ENCODE measurements around the gene CNOT4.
A peak's percentile ranks its signal among the peaks of the same experiment; 100 is the strongest.
"Not testable (repeated sequence)": the region's sequence is repeated elsewhere in the genome, so short reads cannot be mapped to it uniquely, and the experiment has no call there.

CNOT4 gene

DNA sequence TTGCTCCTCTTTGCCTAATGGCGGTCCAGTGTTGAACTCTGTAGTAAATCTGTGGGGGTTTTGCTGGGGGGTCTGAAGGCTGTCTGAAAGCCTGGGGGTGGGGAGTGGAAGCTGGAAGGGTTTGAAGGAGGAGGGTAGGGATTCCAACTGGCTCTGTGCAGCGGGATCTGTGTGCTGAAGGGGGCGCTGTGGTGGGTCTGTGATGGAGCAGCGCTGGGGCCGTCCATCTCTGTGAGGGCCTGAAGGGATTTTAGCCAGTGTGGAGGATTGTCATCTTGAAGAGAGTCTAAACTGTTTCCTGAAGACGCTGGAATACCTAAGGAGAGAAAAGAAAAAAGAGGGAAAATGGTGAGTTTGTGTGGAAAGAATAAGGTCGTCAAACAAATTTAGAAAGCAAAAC lies 147.0 kb downstream of the CNOT4 start:
- DNase-seq (ENCODE audit: low spot score): no peak

DNA sequence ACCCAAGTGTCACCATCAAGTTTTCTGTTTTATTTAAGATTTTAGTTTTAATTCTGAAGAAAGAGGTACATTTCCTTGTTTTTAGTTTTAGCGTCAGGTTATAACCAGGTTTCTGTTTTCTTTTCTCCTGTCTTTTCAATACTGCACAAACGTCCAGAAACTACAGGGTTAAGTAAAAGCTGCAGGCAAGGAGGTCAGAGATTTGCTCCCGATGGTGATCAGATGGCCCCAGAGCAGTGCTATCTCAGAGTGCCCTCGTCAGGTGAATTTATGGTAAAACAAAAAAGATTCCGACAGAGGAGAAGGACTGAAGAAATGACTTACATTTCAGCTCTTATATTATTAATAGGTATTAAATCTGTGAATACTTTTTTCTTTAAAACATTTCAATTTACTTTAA lies 148.1 kb downstream of the CNOT4 start:
- no peak for DNase-seq (ENCODE audit: low spot score)

DNA sequence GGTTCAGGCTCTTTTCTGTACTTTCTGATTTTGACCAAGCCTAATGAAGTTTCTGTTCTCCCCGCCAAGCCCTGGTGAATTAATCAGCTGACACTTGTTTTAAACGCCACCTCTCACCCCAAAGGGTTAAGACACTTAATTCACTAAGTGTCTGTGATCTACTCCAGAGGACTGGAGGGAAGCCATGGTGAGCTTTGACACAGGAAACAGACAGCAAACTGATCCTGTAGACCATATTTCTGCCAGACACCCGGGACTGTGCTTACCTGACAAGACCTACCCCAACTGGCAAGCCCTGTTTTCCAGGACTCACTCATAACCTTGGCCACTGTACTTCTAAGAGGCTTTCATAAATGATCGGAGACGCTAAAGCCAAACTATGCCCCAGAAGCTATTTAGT lies 150.3 kb downstream of the CNOT4 start:
- DNase-seq (ENCODE audit: low spot score): no peak

DNA sequence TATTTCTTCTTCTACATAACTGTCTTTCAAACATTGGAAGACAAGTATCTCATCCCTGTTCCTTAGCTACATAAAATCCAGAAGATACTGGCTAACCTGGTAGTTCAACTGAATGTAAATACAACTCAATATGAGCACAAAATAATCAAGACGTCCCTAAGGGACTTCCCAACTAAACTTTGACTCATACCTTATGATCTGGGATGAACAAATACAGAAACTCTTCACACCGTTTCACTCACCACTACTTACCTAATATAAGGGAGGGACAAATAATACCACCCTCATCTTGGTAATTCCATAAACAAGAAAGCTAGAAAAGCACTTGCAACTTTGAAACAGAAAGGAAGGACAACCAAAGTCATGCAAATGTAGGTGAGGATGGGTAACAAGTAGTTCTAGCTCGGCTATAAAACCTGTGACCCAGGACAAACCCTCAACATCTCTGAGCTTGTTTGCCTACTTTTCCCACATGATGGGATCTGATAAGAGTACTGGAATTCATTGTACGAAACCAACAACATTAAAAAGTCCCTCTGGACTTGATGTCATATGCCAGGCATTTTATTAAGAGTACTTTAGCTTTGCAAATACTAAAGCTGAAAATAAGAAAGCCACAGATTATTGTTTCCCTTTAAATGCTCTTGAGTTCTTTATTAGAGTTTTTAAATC lies 154.4 kb downstream of the CNOT4 start:
- no peak for DNase-seq (ENCODE audit: low spot score)

DNA sequence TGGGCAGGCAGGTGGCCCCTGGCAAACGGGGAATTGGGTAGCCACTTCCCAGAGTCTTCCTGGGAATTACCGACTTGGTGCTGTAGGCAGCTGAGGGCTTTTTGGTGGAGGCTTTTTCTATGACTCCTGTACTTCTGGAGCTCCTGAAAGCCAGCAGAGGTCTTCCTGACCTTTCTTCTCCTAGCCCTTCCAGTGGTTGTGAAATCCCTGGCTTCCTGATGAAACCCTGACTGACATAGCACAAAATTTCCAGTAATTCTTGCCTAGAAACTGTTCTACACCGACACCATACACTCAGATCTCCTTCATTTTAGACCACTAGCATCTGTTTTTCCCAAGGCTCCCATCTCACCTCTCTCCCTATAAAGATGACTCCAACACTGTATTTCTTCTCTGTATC lies 156.1 kb downstream of the CNOT4 start:
- no peak for DNase-seq (ENCODE audit: low spot score)

DNA sequence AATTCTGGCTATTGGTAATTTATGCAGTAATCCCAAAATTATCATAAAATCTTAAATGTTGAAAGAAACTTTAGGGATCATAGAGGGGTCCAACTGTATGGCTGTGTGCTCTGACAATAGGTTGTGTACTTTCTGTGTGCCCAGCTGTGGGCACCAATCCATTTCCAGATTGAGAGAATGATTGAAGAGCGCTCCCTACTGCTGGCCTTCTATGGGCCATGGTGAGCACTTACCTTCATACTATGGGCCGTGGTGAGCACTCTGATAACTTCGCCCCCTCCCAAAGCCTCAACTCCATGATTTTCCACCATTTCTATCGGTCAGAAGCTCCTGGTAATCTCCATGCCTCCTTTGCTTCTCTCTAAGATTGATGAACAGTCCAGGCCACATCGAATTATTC lies 157.6 kb downstream of the CNOT4 start:
- DNase-seq (ENCODE audit: low spot score): no peak

DNA sequence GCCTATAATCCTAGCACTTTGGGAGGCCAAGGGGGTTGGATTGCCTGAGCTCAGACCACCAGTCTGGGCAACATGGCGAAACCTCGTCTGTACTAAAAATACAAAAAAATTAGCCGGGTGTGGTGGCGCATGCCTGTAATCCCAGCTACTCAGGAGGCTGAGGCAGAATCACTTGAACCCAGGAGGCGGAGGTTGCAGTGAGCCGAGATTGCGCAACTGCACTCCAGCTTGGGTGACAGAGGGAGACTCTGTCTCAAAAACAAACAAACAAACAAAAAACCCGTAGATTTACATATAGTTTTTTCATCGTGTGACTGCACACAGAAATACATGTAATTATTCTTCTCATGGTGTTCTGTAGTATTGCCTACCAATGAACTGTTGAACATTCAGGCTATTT lies 158.8 kb downstream of the CNOT4 start:
- not testable (repeated sequence) for DNase-seq (ENCODE audit: low spot score)

DNA sequence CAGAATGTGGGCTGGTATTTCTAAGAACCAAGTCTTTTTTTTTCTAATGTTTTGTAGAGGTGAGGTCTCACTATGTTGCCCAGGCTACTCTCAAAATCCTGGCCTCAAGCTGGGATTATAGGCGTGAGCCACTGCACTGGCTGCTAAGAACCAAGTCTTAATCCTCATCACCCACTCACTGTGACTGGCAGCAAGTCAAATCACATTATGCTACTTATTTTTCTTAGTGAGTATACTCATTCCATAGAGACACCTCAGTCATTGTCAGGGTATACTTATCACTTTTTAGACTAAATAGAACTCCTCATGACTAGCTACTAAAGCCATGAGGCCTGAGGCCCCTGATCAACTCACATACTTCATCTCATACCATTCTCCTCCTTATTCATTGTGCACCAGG lies 160.2 kb downstream of the CNOT4 start:
- no peak for DNase-seq (ENCODE audit: low spot score)

DNA sequence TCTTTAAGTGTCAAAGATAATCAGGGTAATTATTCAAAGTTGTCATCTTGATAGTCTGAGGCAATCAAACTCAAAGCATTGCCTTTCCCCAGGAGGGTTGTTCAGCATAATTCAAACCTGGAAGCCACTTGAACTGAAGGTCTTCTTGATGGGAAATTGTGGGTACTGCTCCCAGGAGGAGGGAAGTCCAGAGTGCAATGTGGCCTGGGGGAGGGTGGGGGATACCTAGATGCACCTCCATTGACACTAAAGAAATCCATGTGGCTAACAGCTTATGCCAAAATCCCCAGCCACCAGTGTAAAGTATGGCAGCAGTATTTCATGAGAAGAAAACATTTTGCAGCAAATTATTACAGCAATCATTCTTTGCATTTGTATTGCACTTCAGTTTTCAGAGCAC lies 161.4 kb downstream of the CNOT4 start:
- no peak for DNase-seq (ENCODE audit: low spot score)

DNA sequence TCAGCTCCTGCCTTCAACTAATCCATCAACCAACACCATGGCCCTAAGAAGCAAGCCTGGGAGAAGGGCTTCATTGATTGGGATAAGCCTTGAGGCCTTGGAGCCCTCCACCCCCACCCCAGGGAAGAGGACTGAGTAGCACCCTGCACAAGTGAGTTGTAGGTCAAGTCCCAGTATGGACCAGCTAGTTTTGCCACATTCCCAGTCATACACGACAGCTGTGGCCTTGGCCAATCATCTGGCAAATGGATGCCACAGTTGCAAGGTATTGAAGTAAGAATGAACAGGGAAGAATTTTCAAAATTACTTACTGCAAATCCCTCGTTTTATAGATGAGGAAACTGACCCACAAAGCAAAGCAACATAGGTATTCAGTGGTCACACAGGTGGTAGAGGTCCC lies 166.5 kb downstream of the CNOT4 start:
- DNase-seq (ENCODE audit: low spot score): no peak

DNA sequence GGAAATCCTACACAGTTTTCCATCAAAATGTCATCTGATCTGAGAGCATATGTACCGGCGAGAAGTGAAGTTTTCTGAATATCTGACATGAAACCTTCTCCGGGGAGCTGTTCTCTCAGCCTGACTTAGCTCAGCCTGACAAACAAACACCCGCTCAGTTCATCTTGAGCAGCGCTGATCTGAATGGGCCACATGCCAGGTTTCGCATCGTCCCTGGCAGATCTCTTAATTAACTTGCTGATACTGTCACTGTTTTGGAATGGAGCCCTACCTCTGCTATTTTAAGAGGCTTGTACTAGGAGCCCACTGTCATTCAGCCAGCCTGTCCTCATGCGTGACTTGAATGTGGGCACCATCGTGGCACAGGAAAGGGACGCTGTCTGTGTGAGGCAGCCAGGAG lies 167.0 kb downstream of the CNOT4 start:
- DNase-seq (ENCODE audit: low spot score): no peak

DNA sequence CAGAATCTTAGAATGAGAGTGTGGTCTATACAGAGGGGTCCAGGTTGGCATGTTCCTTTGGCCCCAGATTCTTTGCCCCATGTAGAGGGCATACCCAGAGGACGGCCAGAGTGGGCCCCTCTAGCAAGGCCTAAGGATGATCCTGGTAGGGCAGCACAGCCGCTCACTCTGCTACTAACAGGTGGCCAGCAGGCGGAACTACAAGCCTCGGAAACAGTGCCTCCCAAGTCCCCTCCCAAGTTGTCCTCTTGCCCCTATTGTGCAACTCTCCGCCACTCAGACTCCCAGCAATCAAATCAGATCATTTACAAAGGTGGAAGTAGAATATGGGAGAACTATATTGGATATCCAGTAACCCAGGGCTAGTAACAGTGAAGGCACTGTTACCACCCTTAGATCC lies 168.9 kb downstream of the CNOT4 start:
- DNase-seq (ENCODE audit: low spot score): no peak

DNA sequence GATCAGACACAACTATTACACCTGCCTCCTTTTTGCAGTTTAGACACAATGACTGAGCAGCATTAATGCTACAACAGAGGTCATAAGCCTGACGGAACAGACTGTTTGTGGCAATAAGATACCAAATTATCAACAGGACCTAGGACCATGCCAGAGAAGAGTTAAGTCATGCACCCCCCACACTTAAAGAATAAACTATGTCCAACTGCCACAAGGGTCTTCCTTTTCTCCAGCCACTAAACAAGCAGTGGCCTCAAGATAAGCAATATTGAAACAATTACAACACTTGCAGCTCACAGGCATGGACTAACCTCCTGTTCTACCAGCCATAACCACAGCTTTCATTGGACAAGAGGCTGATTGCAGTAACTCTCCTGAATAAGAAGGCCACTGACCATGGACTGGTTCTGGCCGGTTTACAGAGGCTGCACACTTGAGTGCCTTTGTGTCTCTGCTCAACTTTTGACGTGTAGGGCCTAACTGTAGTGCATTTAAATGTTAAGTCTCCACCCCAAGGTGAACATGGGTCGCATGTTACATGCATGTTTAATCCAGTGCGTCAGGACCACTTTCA lies 171.8 kb downstream of the CNOT4 start:
- no peak for DNase-seq (ENCODE audit: low spot score)

DNA sequence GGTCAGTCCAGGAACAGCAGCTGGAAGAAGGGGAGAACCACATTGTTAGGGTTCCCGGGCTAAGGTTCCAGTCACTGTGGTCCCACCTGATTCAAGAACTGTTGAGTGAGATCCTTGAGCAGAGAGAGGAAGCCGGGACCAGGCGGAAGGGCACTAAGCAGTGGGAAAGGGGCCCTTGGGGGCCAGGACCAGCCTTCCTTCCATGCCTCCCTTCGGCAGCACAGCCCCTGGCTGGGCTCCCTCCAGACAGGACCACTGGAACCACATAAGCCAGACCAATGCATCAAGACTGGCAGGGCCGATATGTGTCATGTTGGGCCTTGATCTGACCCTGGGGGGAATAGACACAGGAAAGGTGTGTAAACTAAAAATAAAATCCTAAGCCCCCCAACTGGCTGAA lies 172.4 kb downstream of the CNOT4 start:
- no peak for DNase-seq (ENCODE audit: low spot score)

DNA sequence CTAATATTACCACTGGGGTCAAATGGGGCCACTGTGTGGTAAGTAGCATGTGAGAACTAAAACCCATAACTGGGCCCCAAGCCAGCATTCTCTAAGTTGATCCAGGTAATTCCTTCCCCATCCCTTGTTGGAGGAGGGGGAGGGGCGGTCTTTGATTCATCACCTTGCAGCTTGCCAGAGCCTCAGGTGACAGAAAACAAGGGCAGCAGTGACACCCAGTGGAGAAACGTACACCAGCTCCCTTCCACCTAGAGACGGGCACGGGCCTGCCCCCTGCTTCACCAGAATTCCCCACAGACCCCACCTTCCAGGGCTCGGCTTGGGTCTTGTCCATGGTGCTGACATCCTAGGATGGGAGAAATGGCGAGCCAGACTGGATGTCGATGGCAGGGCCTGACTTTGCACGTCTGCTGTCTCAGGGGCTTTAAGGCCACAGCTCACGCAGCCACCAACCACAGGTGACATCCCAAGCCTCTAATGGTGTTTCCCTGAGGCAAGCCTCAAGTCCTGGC lies 174.2 kb downstream of the CNOT4 start:
- peak; percentile 94 for DNase-seq (ENCODE audit: low spot score)

DNA sequence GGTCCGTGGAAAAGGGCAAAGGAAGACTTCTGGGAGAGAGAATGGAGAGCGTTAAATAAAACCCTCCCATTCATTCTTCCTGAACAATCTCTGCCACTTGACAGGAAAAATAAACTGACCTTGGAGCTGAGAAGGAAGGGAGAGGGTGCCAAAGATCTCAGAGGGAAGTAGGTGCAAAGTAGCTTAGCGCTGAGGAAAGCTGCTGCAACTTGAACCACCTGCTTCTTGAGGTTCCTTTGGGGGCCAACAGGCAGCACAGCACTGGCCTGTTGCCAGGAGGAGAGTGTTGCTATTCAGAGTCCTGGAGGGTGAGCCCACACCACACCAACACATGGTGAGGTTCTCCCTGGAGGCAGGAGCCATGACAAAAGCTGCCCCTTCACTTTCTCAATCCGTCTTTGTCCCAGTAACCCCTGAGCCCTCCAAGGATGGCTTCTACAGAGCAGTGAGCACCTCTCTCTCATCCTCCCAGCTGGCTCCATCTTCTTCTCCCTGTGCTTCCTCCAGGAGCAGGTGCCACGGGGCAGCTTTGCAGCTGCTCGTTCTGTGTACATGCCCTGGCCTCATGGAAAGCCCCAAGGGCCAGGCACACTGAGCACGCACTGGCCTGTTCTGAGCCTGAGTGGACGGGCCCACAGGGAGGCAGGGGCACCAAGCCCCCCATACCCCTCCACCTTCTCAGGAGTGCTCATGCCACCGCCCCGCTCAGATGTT lies 174.9 kb downstream of the CNOT4 start:
- DNase-seq (ENCODE audit: low spot score): no peak

DNA sequence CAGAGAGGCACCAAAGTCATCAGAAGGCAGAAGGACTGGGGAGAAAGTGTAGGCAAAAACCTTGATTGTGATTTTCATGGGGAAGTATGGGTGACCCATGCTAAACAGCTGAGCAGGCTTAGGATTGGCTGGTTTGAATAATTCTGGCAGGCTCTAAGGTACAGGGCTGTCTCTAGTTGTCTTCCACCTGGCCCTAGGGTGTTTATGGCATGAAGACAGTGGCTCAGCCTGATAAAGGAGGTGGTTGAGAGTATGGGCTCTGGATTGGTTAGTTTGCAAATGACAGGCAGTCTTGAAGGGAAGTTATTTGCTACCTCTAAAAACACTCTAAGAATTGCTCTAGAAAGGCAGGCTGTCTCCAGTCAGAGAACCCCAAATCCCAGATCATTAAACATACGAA lies 176.0 kb downstream of the CNOT4 start:
- no peak for DNase-seq (ENCODE audit: low spot score)

DNA sequence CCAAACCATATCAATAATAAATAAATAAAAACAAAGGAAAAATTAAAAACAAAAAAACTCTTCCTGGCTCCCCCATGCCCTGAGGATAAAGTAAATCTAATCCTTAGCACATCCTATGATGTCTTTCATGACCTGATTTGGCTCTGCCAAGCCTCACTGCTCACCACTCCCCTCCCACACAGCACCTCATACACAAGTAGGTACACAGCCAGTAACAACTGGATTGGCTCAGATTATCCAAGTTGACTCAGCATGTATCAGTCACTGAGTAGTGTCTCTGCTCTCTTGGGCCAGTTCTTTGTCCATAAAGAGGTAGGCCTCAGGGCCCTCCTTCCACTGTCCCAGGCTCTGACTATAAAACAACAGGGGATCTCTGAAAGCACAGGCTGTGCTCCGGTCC lies 176.7 kb downstream of the CNOT4 start:
- no peak for DNase-seq (ENCODE audit: low spot score)

DNA sequence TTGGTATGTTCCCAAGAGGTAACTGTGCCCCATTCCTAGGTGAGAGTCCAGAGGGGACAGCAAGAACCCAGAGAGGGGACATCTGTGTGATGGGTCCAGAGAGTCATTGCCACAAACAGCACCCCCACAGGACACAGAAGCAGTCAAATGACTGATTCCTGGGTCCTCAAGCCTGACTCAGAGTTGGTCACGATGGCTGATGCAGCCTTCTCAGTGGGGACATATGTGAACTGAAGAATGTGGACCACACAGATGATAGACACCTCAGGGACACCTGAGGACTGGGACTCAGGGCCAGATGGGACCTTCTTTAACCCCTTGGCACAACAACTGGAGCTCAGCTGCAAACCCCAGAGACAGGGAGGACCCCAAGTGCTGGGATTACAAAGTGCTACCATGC lies 179.8 kb downstream of the CNOT4 start:
- DNase-seq (ENCODE audit: low spot score): no peak

DNA sequence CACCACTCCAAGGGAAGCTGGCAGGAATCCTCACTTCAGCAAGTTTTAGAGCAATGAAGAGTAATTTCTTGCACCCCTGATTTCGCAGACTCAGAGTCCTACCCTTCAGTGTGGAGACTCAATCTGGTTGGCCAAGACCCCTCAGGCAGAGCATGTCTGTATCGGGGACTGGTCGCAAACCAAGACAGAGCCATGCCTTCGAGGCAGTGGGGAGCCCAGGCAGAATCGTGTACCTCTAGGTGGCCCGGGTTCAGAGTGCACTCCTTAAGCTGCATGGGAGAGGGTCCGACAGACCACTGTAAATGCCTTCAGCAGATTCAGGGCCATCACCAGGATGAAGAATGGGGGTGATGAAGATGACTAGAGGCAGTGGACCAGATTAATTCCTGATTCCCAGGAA lies 181.4 kb downstream of the CNOT4 start:
- no peak for DNase-seq (ENCODE audit: low spot score)

DNA sequence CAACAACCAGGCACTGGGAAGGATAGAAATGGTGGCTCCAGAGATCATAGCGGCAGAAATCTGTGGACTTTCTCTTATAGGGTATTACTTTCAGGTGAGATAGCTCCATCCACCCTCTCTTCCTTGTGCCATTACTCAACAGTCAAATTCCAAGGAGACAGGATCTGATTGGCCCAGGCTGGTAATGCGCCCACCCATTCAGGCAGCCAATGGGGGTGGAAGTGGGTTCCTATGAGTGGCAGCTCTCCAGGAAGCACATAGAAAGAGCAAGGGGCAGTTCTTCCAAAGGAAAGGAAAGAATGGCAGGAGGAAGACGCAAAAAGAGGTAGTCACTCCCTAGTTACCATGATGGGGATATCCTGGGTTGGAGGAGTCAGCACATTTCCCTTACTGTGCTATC lies 181.8 kb downstream of the CNOT4 start:
- no peak for DNase-seq (ENCODE audit: low spot score)

DNA sequence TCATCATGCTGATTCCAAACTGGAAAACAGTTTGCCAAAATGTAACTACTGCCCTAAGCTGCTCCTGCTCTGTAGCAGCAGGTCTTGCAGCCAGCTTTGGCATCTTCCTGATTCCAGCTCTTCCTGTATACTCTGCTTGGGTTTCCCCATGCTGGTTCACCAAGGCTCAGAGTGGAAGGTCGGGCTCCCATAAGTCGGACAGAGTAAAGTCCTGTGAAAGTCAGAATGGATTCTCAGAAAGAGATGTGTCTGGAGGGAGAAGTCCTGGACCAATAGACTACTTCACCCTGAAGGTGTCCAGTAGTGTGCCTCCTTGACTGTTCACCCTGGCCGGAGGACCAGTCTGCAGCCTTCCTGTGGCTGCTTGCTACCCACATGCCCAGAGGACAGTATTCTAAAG lies 182.4 kb downstream of the CNOT4 start:
- no peak for DNase-seq (ENCODE audit: low spot score)

DNA sequence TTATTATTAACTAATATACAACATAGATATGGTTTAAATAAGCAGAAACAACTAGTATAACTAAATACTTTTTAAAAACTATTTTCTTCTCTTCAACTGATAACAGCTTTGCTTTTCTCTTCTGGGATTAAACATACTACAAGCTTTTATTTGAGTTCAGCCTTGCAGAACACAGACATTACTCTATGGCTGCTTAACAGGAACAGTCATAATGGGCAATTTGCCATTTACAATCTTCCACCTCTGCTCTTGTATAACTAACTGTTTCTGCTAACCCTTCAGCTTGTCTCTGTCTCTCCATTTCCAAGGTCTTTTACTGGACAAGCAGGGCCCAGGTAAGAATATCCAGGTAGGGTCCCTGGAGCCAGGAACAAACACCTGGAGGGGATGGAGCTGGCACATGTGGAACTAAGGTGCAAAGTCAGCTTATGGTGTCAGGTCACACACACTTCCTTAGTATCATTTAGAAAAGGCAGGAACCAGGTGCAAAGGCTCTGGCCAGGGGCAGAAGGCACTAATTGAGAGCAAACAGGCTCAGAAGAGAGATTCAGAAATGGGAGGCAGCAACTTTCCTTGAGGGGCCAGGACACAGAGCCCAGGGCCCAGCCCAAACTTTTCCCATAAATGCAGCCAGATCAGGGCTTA lies 183.1 kb downstream of the CNOT4 start:
- no peak for DNase-seq (ENCODE audit: low spot score)

Data from ecto neural progenitor cell (in vitro differentiated cells).